Right atrium auricular region (tissue), 2 donors: Measurements from ENCODE around the gene ZNRF4. TPM values are rescaled to one million over a fixed set of nuclear protein-coding genes. Genes with fewer than 3 reads are reported as not detected.
"Not testable (repeated sequence)": the region's sequence is repeated elsewhere in the genome, so short reads cannot be mapped to it uniquely, and the experiment has no call there.

Experiments
- DNase-seq: peaks from one replicate; pipeline ENCODE4 v3.0.0-alpha.2; 2019; ENCODE audit warnings: low spot score
- H3K27ac ChIP-seq, 2 donors: fragments of 200-600 bp; sonication (generic); 1 replicate in 1 of 2; 2 replicates in 1 of 2; pipeline ENCODE4 v1.5.1; 2016 to 2019
- H3K27me3 ChIP-seq, 2 donors: fragments of 200-600 bp; sonication (generic); one replicate each; pipeline versions ENCODE4 v1.5.1 to v1.6.0; 2017 to 2019
- H3K36me3 ChIP-seq: fragments of 200-600 bp; sonication (generic); one replicate; pipeline ENCODE4 v1.5.1; 2016
- H3K4me1 ChIP-seq, 2 donors: fragments of 200-600 bp; sonication (generic); one replicate each; pipeline versions ENCODE4 v1.5.1 to v1.6.0; 2017 to 2019
- H3K4me3 ChIP-seq, 2 donors: fragments of 200-600 bp; sonication (generic); 1 replicate in 1 of 2; 2 replicates in 1 of 2; pipeline ENCODE4 v1.5.1; 2017 to 2019; ENCODE audit warnings: mild to moderate bottlenecking in 1 of 2, moderate library complexity in 1 of 2
- H3K9me3 ChIP-seq, 2 donors: fragments of 200-600 bp; sonication (generic); one replicate each; pipeline ENCODE4 v1.5.1; 2019
- total RNA-seq, 2 donors: library from RNA; depleted of rRNA; stranded (reverse); fragments of >200 nt; gene quantifications; one replicate each; pipeline ENCODE4 v1.1.0, GENCODE V29; 2016
- TF ChIP-seq, protein P1 (sequence below), 2 donors: fragments of 200-600 bp; sonication (generic); IDR thresholded peaks; one replicate each; pipeline ENCODE4 v1.5.1; 2019; ENCODE audit warnings: antibody characterized with exemption in 2 of 2

The ZNRF4 gene
- total RNA-seq, 2 donors from 2014 or later = not detected

DNA sequence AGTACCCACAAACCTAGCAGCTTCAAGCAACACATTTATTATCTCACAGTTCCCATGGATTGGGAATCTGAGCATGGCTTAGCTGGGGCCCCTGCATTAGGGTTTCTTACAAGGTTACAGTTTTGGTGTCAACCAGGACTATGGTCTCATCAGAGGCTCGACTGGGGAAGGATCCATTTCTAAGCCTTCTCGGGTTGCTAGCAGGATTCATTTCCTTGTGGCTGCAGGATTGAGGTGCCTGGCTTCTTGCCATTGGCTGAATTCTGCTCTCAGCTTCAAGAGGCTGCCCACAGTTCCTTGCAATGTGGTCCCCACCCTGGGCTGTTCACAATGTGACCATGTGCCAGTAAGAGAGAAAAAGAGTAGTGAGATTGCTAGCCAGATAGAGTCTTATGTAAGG lies 26.7 kb downstream of the ZNRF4 start:
- Histone ChIP-seq H3K4me1 (no peaks in the 10 kb centered on the region), H3K36me3 (no peaks in the 10 kb centered on the region), H3K27ac (no peak overlapping the region), H3K4me3 (no peak overlapping the region), H3K9me3 (peaks cover 4 to 22% of the 10 kb centered on the region in 2 donors), H3K27me3 (peaks cover 0 to 6% of the 10 kb centered on the region in 2 donors)
- TF ChIP-seq, protein P1, sequence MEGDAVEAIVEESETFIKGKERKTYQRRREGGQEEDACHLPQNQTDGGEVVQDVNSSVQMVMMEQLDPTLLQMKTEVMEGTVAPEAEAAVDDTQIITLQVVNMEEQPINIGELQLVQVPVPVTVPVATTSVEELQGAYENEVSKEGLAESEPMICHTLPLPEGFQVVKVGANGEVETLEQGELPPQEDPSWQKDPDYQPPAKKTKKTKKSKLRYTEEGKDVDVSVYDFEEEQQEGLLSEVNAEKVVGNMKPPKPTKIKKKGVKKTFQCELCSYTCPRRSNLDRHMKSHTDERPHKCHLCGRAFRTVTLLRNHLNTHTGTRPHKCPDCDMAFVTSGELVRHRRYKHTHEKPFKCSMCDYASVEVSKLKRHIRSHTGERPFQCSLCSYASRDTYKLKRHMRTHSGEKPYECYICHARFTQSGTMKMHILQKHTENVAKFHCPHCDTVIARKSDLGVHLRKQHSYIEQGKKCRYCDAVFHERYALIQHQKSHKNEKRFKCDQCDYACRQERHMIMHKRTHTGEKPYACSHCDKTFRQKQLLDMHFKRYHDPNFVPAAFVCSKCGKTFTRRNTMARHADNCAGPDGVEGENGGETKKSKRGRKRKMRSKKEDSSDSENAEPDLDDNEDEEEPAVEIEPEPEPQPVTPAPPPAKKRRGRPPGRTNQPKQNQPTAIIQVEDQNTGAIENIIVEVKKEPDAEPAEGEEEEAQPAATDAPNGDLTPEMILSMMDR (IDR thresholded peaks at IDR 0.05) = no peak
- DNase-seq = no peak

DNA sequence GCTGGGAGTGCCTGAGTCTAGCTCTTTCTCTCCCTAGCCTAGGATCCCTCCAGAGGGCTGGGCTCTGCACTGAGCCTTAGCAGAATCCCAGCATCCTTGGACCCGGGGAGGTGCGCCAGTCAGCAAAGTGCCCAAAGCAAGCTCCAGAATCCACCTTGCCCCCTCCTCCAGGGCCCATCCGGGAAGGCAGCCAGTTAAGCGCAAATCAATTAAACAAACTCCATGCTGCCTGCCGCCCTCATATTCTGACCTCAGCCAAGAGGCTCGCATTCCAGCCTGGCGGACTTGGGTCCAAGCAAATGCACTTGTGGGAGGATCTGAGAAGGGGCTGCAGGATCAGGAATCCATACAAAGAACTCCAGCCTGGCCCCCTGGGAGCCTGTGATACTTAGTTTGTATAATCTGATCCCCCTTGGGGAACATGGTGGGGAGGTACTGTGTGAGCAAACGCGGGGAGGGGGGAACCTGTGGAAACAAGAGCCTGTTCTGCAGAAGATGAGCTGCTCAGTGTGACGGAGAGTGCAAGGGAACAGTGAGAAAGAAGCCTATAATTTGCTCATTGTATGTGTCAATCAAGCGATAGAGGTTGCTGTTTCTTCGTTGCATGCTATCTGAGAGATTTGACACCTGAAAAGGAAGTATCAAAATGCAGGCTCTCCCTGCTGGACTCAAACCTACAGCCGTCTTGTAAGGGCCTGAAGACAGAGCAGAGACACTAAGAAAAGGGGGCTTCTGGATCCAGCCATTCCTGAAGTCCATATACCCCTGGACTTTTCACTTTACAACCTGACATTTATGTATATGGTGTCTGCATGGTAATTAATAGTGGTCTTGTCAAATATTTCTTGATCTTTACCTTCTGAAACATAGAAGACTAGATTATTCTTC lies 29.4 kb downstream of the ZNRF4 start:
- no peak for DNase-seq
- Histone ChIP-seq H3K36me3 (no peaks in the 10 kb centered on the region), H3K27ac (no peak overlapping the region), H3K9me3 (peaks cover 4 to 22% of the 10 kb centered on the region in 2 donors), H3K4me1 (no peaks in the 10 kb centered on the region), H3K4me3 (no peak overlapping the region), H3K27me3 (no peaks in the 10 kb centered on the region)
- TF ChIP-seq, protein P1 (IDR thresholded peaks at IDR 0.05) = no peak

DNA sequence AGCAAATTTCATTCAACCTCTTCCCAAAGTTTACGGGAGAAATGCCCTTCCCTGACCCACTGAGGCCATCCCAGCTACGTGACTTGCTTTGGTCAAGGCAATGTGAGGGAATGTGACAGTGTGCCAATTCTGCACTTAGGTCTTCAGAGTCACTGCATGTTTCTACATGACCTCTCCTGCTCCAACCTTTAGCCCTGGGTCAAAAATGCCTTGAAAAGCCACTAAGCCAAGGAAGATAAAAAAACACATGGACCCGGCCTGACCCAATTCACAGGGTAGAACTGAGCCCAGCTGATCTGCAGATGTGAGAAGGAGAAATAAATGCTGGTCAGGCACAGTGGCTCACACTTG lies 30.0 kb downstream of the ZNRF4 start:
- Histone ChIP-seq H3K27ac (no peak overlapping the region), H3K4me1 (no peaks in the 10 kb centered on the region), H3K27me3 (no peaks in the 10 kb centered on the region), H3K36me3 (no peaks in the 10 kb centered on the region), H3K9me3 (peaks cover 4 to 22% of the 10 kb centered on the region in 2 donors), H3K4me3 (no peak overlapping the region)
- TF ChIP-seq, protein P1 (IDR thresholded peaks at IDR 0.05) = no peak
- no peak for DNase-seq

DNA sequence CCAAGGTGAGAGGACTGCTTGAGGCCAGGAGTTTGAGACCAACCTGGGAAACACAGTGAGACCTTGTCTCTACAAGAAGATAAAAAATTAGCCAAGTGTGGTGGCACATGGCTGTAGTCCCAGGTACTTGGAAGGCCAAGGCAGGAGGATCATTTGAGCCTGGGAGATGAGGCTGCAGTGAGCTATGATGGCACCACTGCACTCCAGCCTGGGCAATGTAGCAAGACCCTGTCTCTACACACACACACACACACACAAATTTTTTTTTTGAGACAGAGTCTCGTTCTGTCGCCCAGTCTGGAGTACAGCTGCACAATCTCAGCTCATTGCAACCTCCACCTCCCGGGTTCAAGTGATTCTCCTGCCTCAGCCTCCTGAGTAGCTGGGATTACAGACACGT lies 30.4 kb downstream of the ZNRF4 start:
- H3K27ac ChIP-seq, H3K27me3 ChIP-seq, H3K4me1 ChIP-seq, H3K36me3 ChIP-seq, H3K4me3 ChIP-seq, DNase-seq: not testable (repeated sequence)
- peaks cover 4 to 22% of the 10 kb centered on the region in 2 donors for H3K9me3 ChIP-seq

DNA sequence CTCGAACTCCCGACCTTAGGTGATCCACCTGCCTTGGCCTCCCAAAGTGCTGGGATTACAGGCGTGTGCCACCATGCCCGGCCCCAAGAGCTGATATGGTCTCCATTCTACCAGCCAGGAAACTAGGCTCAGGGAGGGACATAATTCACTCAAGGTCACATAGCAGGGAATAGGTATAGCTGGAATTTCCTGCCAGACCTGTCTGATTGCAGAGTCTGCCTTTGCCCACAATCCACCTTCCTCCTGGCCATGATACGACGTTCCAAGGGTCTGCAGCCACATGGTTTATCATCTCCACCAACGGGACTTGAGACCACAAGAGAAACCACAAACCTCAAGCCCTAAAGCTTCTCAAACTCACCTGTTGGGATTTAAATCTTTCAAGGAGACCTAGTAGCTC lies 32.0 kb downstream of the ZNRF4 start:
- TF ChIP-seq, protein P1 (IDR thresholded peaks at IDR 0.05) = no peak
- Histone ChIP-seq H3K4me3 (no peak overlapping the region), H3K9me3 (peaks cover under 1 to 8% of the 10 kb centered on the region in 2 donors), H3K27me3 (no peaks in the 10 kb centered on the region), H3K27ac (no peak overlapping the region), H3K36me3 (no peaks in the 10 kb centered on the region), H3K4me1 (no peaks in the 10 kb centered on the region)
- DNase-seq = no peak

DNA sequence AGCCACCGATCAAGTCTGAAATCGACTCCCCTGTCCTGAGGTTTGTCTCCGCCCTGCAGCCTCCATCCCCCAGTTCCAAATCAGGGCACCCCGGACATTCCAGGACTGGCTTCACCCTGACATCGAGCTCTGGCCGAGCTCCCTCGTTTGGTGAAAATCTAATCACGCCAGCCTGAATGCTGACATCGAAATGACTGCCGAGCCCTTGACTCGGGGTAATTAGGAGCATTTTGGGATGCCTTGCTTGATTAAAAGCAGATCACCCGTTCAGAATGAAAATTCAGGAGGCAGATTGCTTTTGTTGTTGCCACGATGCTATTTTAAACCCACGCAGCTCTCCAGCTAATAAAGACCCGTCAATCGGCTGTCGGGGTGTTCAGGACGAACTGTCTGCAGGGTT lies 34.3 kb downstream of the ZNRF4 start:
- Histone ChIP-seq H3K9me3 (no peaks in the 10 kb centered on the region), H3K4me1 (no peaks in the 10 kb centered on the region), H3K4me3 (no peak overlapping the region), H3K36me3 (no peaks in the 10 kb centered on the region), H3K27ac (no peak overlapping the region), H3K27me3 (no peaks in the 10 kb centered on the region)
- DNase-seq = no peak
- TF ChIP-seq, protein P1 (IDR thresholded peaks at IDR 0.05) = no peak
